CD4-positive, alpha-beta T cell treated with Interferon alpha-2 for 1 hour (primary cell): ENCODE measurements around the gene TBC1D9B.

ENCODE experiments used
- DNase-seq, 2 donors: peaks; one replicate each; pipeline ENCODE4 v3.0.0-alpha.2; 2020 to 2022

TBC1D9B gene

DNA sequence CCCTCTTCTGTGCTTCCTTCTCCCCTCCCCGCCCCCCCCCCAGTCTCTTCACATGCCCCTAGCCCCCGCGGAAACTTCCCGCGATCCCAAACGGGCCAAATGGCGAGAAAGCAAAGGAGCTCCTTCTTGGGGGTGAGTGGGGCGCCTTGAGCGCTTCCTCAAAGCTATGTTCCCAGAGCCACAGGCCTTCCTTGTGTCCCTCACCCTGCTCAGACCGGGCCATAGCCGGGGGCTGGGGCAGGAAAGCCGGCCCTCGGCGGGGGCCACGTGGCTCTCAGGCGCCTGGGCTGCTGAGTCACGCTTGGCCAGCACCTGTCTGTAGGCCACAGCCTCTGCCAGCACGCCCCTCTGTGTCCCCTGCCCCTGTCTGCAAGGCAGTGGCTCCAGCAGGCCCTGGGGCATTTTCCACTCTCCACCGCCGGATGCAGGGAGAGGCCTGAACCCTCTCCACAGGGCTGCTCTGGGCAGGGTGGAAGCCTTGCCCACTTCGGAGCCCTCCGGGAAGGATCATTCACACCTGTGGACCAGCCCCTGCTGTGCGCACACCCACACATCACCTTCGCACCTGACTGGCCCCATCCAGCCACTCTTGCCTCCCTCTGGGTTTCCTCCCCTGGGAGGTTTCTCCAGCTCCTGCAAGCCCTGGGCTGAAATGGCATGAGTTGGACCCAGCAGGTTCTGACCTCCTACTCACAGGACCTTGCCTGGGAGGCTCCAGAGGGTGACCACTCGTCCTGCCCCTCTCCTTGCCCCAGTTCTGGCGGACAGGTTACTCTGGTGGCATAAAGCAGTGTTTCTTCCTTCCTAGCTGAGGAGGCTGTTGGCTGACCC lies 88.2 kb downstream of the TBC1D9B start:
- DNase-seq, result peak; percentile 38 to 45

DNA sequence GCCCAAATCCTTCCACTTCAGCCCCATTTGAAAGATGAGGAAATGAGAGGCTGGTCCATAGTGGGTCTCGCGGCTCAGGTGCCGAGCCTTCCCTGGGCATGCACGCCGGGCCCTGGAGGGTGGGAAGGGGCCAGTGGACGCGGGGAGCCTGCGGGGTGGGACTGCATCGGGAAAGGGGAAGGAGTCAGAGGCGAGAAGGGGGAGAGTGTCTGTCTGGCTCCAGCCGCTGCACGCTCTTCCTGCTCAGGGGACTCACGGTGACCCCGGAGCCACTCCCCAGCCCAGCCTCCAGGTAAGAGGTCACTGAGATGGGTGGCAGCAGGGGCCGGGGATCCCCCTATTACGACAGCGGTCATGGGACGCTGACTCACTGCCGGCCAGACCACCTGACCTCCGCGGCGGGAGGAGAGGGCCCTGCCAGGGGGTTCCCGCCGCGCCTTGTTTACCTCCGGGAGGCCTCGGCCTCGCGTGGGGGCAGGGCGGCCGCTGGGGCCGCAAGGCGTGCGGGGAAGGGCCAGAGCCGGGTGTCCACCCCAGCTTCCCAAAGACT lies 88.9 kb downstream of the TBC1D9B start:
- DNase-seq, result peak; percentile 92 to 93

DNA sequence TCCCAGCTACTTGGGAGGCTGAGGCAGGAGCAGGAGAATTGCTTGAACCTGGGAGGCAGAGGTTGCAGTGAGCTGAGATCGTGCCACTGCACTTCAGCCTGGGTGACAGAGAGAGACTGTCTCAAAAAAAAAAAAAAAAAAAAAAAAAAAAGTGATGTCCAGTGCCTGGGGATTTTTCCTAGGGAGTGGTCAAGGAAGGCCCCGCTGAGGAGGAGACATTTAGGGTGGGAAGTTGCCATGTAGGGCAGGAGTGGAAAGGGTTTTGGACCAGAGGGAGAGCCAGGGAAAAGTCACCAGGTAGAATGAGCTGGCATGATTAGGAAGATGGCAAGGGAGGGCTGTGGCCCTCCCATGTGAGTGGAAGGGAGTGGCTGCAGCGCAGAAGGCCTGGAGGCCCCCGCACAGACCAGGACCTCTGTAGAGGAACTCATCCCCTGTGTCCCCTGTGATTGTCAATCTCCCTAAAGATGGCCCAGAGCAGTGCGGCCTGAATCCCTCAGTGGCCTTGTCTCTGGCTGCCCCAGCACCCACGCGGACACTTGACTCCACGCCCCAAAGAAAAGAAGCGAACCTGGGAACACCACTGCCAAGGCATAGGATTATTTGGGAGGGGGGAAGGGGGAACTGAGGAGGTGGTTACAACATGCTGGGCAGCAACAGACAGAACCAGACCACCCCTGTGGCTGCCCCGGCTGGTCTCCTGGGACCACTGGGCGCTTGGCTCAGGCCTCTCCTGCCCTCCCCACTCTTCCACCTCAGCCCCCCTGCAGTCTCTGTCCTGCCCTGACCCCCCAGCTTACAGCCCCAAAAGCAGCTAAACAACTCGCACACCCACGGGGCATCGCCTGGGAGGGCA lies 89.6 kb downstream of the TBC1D9B start:
- DNase-seq, result no peak

- DNase-seq, result no peak
These were observed 90.2 kb downstream of the TBC1D9B start for GRCh38 chr5:179817470-179817840.

- no peak for DNase-seq
These were observed 90.8 kb downstream of the TBC1D9B start for GRCh38 chr5:179816796-179817469.

DNA sequence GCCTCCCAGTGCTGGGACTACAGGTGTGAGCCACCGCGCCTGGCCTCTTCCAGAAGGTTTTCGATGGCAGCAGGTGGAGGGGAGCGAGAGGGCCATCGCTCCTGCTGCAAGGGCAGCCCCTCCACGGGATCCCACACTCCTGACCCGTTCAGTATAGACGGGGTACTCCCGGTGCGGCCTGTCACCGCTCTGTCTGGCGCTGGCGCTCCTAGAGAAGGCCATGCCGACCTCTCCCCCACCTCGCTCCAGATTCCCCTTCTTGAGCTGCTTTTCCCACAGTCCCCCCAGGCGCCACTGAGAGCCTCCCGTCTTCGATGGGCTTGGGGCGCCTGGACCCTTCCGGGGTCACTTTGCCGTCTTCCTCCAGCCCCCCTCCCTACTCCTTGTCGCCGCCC lies 91.3 kb downstream of the TBC1D9B start:
- DNase-seq, result no peak

- DNase-seq, result no peak
These were observed 92.0 kb downstream of the TBC1D9B start for GRCh38 chr5:179815491-179816249.

GRCh38 chr5:179814090-179814489 lies 93.6 kb downstream of the TBC1D9B start:
- DNase-seq, result no peak

DNA sequence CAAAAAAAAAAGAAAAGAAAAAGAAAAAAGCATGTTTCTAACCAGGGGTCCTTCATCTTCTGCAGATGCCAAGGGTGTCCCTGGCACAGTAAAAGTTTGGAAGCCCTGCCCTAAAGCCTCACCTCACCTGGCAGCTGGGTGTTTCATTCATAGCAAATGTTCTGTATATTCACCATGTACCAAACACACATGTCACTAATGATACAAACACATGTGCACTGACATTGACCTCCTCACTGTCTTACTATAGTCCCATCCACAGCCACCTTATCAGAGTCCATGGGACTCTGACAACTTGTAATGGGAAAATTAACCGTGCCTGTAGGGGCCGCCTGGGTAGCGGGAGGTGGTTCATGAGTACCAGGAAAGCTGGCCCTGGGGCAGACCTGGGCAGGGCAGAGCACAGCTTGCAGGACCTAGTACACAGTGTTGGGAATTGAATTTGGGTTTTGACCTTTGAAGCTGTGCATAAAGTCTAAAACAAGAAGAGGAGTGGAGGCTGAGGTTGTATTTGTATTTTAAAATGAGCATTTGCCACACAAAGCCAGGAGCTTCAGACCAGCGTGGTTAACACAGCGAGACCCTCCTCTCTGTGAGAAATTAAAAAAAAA lies 94.6 kb downstream of the TBC1D9B start:
- DNase-seq, result no peak

- no peak for DNase-seq
These were observed 95.4 kb downstream of the TBC1D9B start for GRCh38 chr5:179812135-179812825.
